Activated naive CD8-positive, alpha-beta T cell treated with anti-CD3 and anti-CD28 coated beads, Interleukin-2, amount 10 ng/mL, durations not matched to agents 7 days and 5 days (primary cell): Measurements from ENCODE around the gene TYMS. TPM values are rescaled to one million over a fixed set of nuclear protein-coding genes. Genes with fewer than 3 reads are reported as not detected.

ENCODE experiments used
- ATAC-seq: fragments of 150-1000 bp; cut with Tn5 transposase; one replicate; pipeline ENCODE4 v1.10.0; 2021; ENCODE audit warnings: low read depth, moderate library complexity
- POLR2A ChIA-PET: fragments of 350-600 bp; sonication (Branson Sonifier 250); formaldehyde crosslinking; loops from one replicate; lab custom pipeline; 2021; ENCODE audit warnings: antibody characterized with exemption; lab: Charles Lee
- DNase-seq: peaks from one replicate; pipeline ENCODE4 v3.0.0; 2021
- H3K27ac Mint-ChIP-seq: one replicate; pipeline ENCODE4 v1.8.0; 2022; ENCODE audit warnings: mild to moderate bottlenecking, mixed read lengths
- H3K27me3 Mint-ChIP-seq: one replicate; pipeline ENCODE4 v1.8.0; 2022; ENCODE audit warnings: mild to moderate bottlenecking, moderate library complexity, mixed read lengths
- H3K36me3 Mint-ChIP-seq: one replicate; pipeline ENCODE4 v1.8.0; 2021; ENCODE audit warnings: mild to moderate bottlenecking, mixed read lengths
- H3K4me1 Mint-ChIP-seq: one replicate; pipeline ENCODE4 v1.8.0; 2021; ENCODE audit warnings: mixed read lengths
- H3K4me3 Mint-ChIP-seq: one replicate; pipeline ENCODE4 v1.8.0; 2022; ENCODE audit warnings: mild to moderate bottlenecking, moderate library complexity, mixed read lengths
- H3K9me3 Mint-ChIP-seq: one replicate; pipeline ENCODE4 v1.8.0; 2021; ENCODE audit warnings: mixed read lengths
- total RNA-seq, 2 experiments: library from RNA; stranded (reverse); gene quantifications; one replicate each; pipeline ENCODE4 v1.2.3, GENCODE V29; 2021

TYMS gene
- total RNA-seq, 2 experiments from 2014 or later = 306 to 322 TPM

DNA sequence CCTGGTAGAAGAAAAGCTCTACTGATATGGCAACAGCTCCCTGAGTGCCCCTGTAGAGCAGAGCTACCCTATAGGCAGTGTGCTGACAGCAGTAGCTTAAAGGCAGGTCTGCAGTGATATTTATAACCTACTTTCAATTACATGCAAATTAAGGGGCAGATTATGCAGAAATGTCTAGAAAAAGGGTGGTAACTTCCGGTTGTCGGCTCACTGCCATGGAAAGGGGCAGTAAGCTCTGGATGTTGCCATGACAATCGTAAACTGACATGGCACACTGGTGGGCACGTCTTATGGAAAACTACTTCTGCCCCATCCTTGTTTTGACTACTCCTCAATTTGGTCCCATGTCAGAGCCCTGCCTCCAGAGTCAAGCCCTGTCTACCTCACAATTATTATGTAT is 2.9 kb upstream of the TYMS start:
- no peak for DNase-seq
- Mint-ChIP-seq H3K27me3 (no peaks in the 10 kb centered on the region), H3K9me3 (no peaks in the 10 kb centered on the region), H3K4me3 (no peak overlapping the region), H3K4me1 (peaks cover 33% of the 10 kb centered on the region), H3K27ac (no peak overlapping the region), H3K36me3 (peaks cover 21% of the 10 kb centered on the region)
- ATAC-seq = no peak
- POLR2A ChIA-PET = interaction anchor here (1.0 kb wide), 1 partner anchor 386 kb away, joined by 4 read pairs; the partner anchor contains the start of gene THOC1

DNA sequence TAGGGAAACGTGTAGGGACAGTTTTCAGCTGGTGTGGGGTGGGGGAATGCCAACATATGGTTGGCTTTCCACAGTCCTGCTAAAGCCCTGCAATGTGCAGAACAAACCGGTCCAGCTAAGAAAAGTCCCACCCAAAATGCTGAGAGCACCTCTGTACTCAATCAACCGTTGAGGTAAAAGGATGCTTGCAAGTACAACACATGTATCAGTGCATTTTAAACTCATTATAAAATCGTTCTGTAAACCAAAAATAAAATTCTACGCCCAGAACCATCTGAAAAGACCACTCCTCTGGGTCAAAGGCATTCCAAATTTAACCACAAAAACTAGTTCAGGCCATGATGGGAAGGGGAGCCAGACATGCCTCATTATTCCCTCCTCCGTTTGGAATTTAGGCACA is 2.0 kb upstream of the TYMS start:
- Mint-ChIP-seq H3K9me3 (no peaks in the 10 kb centered on the region), H3K4me3 (peak overlapping the region; percentile 67), H3K27ac (no peak overlapping the region), H3K4me1 (peaks cover 36% of the 10 kb centered on the region), H3K27me3 (no peaks in the 10 kb centered on the region), H3K36me3 (peaks cover 29% of the 10 kb centered on the region)
- POLR2A ChIA-PET = interaction anchor here (0.7 to 1.0 kb wide), 2 partner anchors 37 to 387 kb away, joined by 3 to 4 read pairs; partner anchors contain the start of gene THOC1
- ATAC-seq (no peak), DNase-seq (no peak)

DNA sequence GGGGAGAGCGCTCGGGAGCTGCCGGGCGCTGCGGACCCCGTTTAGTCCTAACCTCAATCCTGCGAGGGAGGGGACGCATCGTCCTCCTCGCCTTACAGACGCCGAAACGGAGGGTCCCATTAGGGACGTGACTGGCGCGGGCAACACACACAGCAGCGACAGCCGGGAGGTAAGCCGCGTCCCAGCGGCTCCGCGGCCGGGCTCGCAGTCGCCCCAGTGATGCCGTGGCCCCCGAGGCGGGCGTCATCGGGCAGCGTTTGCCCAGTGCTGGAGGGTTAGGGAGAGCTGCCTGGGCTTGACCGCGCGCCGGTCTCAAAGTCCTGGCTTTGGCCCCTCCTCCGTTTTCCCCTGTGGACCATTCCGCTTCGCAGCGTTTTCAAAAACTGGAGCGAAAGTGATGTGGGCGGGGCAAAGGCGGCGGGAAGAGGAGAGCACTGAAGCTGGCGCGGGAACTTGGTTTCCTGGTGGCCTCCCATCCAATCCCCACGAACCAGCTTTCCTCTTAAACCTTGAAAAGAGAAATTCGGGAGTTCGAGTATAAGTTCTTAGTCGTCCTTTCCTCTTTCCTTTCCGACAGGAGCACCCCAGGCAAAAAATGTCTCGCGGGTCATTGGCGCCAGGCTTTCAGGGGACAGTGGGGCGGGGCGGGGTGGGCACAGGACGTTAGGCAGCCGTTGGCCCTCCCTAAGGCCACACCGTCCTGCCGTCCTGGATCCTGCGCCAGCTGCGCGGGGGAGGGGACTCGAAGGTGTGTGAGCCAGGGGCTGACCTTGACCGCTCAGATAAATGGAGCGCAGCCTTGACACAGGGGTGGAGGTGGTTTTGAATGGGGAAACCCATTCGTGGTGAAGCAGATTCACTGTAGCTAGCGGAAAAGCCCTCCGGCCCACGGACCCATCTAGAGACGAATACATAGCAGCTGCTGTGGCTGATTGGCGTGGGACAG is 821 bp downstream of the TYMS start:
- H3K4me3 Mint-ChIP-seq = peak overlapping the region; percentile 96
- peaks cover 47% of the 10 kb centered on the region for H3K36me3 Mint-ChIP-seq
- peak; percentile 68 for ATAC-seq
- DNase-seq = peak; percentile 84
- H3K9me3 Mint-ChIP-seq = peaks cover 8% of the 10 kb centered on the region
- no peaks in the 10 kb centered on the region for H3K27me3 Mint-ChIP-seq
- H3K4me1 Mint-ChIP-seq = peaks cover 37% of the 10 kb centered on the region
- peak overlapping the region; percentile 92 for H3K27ac Mint-ChIP-seq
- POLR2A ChIA-PET = interaction anchor here (0.6 to 4.0 kb wide), 23 partner anchors 9 to 500 kb away, joined by 3 to 39 read pairs (median 4); partner anchors contain the start of genes ENOSF1, THOC1, USP14 and YES1

GRCh38 chr18:658947-659533 is 1.6 kb downstream of the TYMS start:
- Mint-ChIP-seq H3K27ac (peak overlapping the region; percentile 92), H3K36me3 (peaks cover 45% of the 10 kb centered on the region)
- ATAC-seq = no peak

DNA sequence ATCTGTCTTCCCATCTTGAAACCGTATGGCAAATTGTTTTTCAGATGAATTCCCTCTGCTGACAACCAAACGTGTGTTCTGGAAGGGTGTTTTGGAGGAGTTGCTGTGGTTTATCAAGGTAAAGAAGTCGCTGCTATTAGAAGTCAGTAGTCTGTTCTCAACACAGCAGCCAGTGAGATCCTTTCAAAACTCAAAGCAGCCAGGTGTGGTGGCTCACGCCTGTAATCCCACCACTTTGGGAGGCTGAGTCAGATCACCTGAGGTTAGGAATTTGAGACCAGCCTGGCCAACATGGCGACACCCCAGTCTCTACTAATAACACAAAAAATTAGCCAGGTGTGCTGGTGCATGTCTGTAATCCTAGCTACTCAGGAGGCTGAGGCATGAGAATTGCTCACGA is 2.1 kb downstream of the TYMS start:
- Mint-ChIP-seq H3K4me3 (peak overlapping the region; percentile 96), H3K4me1 (peaks cover 37% of the 10 kb centered on the region), H3K27me3 (no peaks in the 10 kb centered on the region), H3K27ac (peak overlapping the region; percentile 92), H3K36me3 (peaks cover 47% of the 10 kb centered on the region), H3K9me3 (peaks cover 8% of the 10 kb centered on the region)
- no peak for DNase-seq
- POLR2A ChIA-PET = interaction anchor here (3.1 to 4.0 kb wide), 3 partner anchors 22 to 153 kb away, joined by 13 to 39 read pairs (median 36); partner anchors contain the start of genes ENOSF1 and YES1
- ATAC-seq = no peak

More at GRCh38 chr18:658947-659533, 1.6 kb downstream of the TYMS start:
- no peak for DNase-seq
- peak overlapping the region; percentile 96 for H3K4me3 Mint-ChIP-seq
- peaks cover 8% of the 10 kb centered on the region for H3K9me3 Mint-ChIP-seq
- H3K27me3 Mint-ChIP-seq = no peaks in the 10 kb centered on the region
- POLR2A ChIA-PET = interaction anchor here (0.8 to 4.0 kb wide), 12 partner anchors 9 to 501 kb away, joined by 3 to 39 read pairs (median 6); partner anchors contain the start of genes ENOSF1, THOC1, USP14 and YES1
- peaks cover 36% of the 10 kb centered on the region for H3K4me1 Mint-ChIP-seq

GRCh38 chr18:662197-662596 is 4.7 kb downstream of the TYMS start:
- Mint-ChIP-seq H3K27ac (no peak overlapping the region), H3K9me3 (peaks cover 8% of the 10 kb centered on the region), H3K27me3 (no peaks in the 10 kb centered on the region), H3K36me3 (peaks cover 57% of the 10 kb centered on the region), H3K4me3 (no peak overlapping the region), H3K4me1 (peaks cover 37% of the 10 kb centered on the region)
- DNase-seq = no peak
- POLR2A ChIA-PET = no interaction called here
- ATAC-seq = no peak

- Mint-ChIP-seq H3K9me3 (peaks cover 6% of the 10 kb centered on the region), H3K27me3 (no peaks in the 10 kb centered on the region), H3K27ac (peak overlapping the region; percentile 69), H3K4me3 (no peak overlapping the region), H3K4me1 (peaks cover 22% of the 10 kb centered on the region), H3K36me3 (peaks cover 50% of the 10 kb centered on the region)
- no peak for DNase-seq
- ATAC-seq = peak; percentile 45
- POLR2A ChIA-PET = no interaction called here
These were observed 8.7 kb downstream of the TYMS start for GRCh38 chr18:666177-666576.

DNA sequence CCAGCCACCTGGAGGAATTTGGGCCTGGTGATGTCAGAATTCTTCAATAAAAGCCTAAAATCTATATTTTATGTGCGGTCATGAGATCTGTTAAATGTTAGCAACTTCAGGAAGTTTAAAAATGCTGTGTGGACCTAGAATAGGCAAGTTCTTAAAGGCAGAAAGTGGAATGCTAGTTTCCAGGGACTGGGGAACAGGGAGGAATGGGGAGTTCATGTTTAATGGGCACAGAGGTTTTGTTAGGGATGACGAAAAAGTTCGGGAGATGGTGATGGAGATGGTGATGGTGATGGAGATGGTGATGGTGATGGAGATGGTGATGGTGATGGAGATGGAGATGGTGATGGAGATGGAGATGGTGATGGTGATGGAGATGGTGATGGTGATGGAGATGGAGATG is 9.2 kb downstream of the TYMS start:
- Mint-ChIP-seq H3K4me1 (peaks cover 17% of the 10 kb centered on the region), H3K9me3 (peaks cover 3% of the 10 kb centered on the region), H3K27me3 (no peaks in the 10 kb centered on the region), H3K4me3 (no peak overlapping the region), H3K27ac (peak overlapping the region; percentile 69), H3K36me3 (peaks cover 45% of the 10 kb centered on the region)
- POLR2A ChIA-PET = no interaction called here
- no peak for DNase-seq
- no peak for ATAC-seq

- DNase-seq (no peak), ATAC-seq (no peak)
- Mint-ChIP-seq H3K4me1 (peaks cover 14% of the 10 kb centered on the region), H3K27me3 (no peaks in the 10 kb centered on the region), H3K9me3 (no peaks in the 10 kb centered on the region), H3K36me3 (peaks cover 41% of the 10 kb centered on the region), H3K4me3 (no peak overlapping the region), H3K27ac (peak overlapping the region; percentile 65)
- POLR2A ChIA-PET = interaction anchor here (1.0 kb wide), 1 partner anchor 9 kb away, joined by 3 read pairs; no protein-coding TSS in a partner anchor
These were observed 10.8 kb downstream of the TYMS start for GRCh38 chr18:668260-668659.

DNA sequence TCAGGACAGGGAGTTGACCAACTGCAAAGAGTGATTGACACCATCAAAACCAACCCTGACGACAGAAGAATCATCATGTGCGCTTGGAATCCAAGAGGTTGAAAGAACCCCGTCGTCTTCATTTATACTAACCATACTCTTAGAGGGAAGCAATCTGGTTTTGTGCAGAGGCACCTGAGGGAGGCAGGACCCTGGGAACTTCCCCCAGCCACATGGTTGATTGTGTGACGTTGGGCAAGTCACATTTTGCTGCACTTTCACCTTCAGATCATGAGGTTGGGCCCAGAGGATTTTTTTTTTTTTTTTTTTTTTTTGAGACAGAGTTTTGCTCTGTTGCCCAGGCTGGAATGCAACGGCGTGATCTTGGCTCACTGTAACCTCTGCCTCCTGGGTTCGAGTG is 11.6 kb downstream of the TYMS start:
- no peak overlapping the region for H3K4me3 Mint-ChIP-seq
- ATAC-seq (no peak), DNase-seq (no peak)
- no peak overlapping the region for H3K27ac Mint-ChIP-seq
- POLR2A ChIA-PET = interaction anchor here (2.9 kb wide), 1 partner anchor 11 kb away, joined by 14 read pairs; no protein-coding TSS in a partner anchor
- peaks cover 38% of the 10 kb centered on the region for H3K36me3 Mint-ChIP-seq
- H3K4me1 Mint-ChIP-seq = peaks cover 11% of the 10 kb centered on the region
- H3K27me3 Mint-ChIP-seq = no peaks in the 10 kb centered on the region
- H3K9me3 Mint-ChIP-seq = no peaks in the 10 kb centered on the region

- Mint-ChIP-seq H3K36me3 (peaks cover 41% of the 10 kb centered on the region), H3K27ac (peak overlapping the region; percentile 9)
- ATAC-seq = no peak
These were observed 13.1 kb downstream of the TYMS start for GRCh38 chr18:670522-670921.

GRCh38 chr18:671405-671804 is 14.0 kb downstream of the TYMS start:
- H3K9me3 Mint-ChIP-seq = no peaks in the 10 kb centered on the region
- no peak overlapping the region for H3K4me3 Mint-ChIP-seq
- no peak for DNase-seq
- POLR2A ChIA-PET = interaction anchor here (1.5 to 2.9 kb wide), 2 partner anchors 10 to 13 kb away, joined by 4 to 14 read pairs; no protein-coding TSS in a partner anchor
- H3K27ac Mint-ChIP-seq = no peak overlapping the region
- H3K36me3 Mint-ChIP-seq = peaks cover 34% of the 10 kb centered on the region
- ATAC-seq = no peak
- no peaks in the 10 kb centered on the region for H3K27me3 Mint-ChIP-seq
- H3K4me1 Mint-ChIP-seq = peaks cover 9% of the 10 kb centered on the region

More at GRCh38 chr18:670522-670921, 13.1 kb downstream of the TYMS start:
- no peaks in the 10 kb centered on the region for H3K9me3 Mint-ChIP-seq
- no peak overlapping the region for H3K4me3 Mint-ChIP-seq
- no peaks in the 10 kb centered on the region for H3K27me3 Mint-ChIP-seq
- no peak for DNase-seq
- H3K4me1 Mint-ChIP-seq = peaks cover 14% of the 10 kb centered on the region
- POLR2A ChIA-PET = interaction anchor here (1.5 to 2.9 kb wide), 2 partner anchors 11 to 12 kb away, joined by 4 to 14 read pairs; no protein-coding TSS in a partner anchor

DNA sequence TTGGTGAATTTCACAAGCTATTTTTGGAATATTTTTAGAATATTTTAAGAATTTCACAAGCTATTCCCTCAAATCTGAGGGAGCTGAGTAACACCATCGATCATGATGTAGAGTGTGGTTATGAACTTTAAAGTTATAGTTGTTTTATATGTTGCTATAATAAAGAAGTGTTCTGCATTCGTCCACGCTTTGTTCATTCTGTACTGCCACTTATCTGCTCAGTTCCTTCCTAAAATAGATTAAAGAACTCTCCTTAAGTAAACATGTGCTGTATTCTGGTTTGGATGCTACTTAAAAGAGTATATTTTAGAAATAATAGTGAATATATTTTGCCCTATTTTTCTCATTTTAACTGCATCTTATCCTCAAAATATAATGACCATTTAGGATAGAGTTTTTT is 15.9 kb downstream of the TYMS start:
- DNase-seq (no peak), ATAC-seq (no peak)
- POLR2A ChIA-PET = interaction anchor here (1.3 kb wide), 1 partner anchor 16 kb away, joined by 10 read pairs; the partner anchor contains the start of gene TYMS
- Mint-ChIP-seq H3K27ac (no peak overlapping the region), H3K9me3 (no peaks in the 10 kb centered on the region), H3K27me3 (no peaks in the 10 kb centered on the region), H3K36me3 (peaks cover 25% of the 10 kb centered on the region), H3K4me3 (no peak overlapping the region), H3K4me1 (peaks cover 7% of the 10 kb centered on the region)
